AG20443 (cell line): Measurements from ENCODE around the gene MRPL43.
"Not testable (repeated sequence)": the region's sequence is repeated elsewhere in the genome, so short reads cannot be mapped to it uniquely, and the experiment has no call there.

Experiments
- DNase-seq: peaks from one replicate; pipeline ENCODE4 v3.0.0; 2012; ENCODE audit warnings: low spot score, mixed read lengths

The MRPL43 gene

GRCh38 chr10:100982916-100983830 is 4.1 kb downstream of the MRPL43 start:
- DNase-seq, result no peak

GRCh38 chr10:100981178-100981772 is 6.0 kb downstream of the MRPL43 start:
- DNase-seq, result no peak

GRCh38 chr10:100980711-100981110 is 6.6 kb downstream of the MRPL43 start:
- DNase-seq, result no peak

- DNase-seq, result no peak
Observed at GRCh38 chr10:100980311-100980710, 7.0 kb downstream of the MRPL43 start.

GRCh38 chr10:100979791-100980272 is 7.5 kb downstream of the MRPL43 start:
- no peak for DNase-seq

- no peak for DNase-seq
Observed at GRCh38 chr10:100978901-100979195, 8.4 kb downstream of the MRPL43 start.

GRCh38 chr10:100978121-100978900 is 9.0 kb downstream of the MRPL43 start:
- no peak for DNase-seq

- no peak for DNase-seq
Observed at GRCh38 chr10:100977436-100977835, 9.9 kb downstream of the MRPL43 start.

- no peak for DNase-seq
Observed at GRCh38 chr10:100976906-100977305, 10.4 kb downstream of the MRPL43 start.

GRCh38 chr10:100975397-100975796 is 11.9 kb downstream of the MRPL43 start:
- not testable (repeated sequence) for DNase-seq

- no peak for DNase-seq
Observed at GRCh38 chr10:100972904-100973535, 14.3 kb downstream of the MRPL43 start.

- DNase-seq, result no peak
Observed at GRCh38 chr10:100972115-100972903, 15.0 kb downstream of the MRPL43 start.

- DNase-seq, result no peak
Observed at GRCh38 chr10:100970914-100971811, 16.1 kb downstream of the MRPL43 start.

- DNase-seq, result peak; percentile 33
Observed at GRCh38 chr10:100970076-100970913, 17.0 kb downstream of the MRPL43 start.

GRCh38 chr10:100969187-100970075 is 17.9 kb downstream of the MRPL43 start, which contains the start of gene SEMA4G:
Gene SEMA4G (plus strand): TSS chr10:100969504. CDS start chr10:100972913, 3,409 bp downstream.
- peak; percentile 76 for DNase-seq

GRCh38 chr10:100968863-100969186 is 18.5 kb downstream of the MRPL43 start:
- no peak for DNase-seq

- DNase-seq, result no peak
Observed at GRCh38 chr10:100968062-100968736, 19.1 kb downstream of the MRPL43 start.

- no peak for DNase-seq
Observed at GRCh38 chr10:100967332-100967731, 20.0 kb downstream of the MRPL43 start.
